ENCODE data around the gene ARHGAP26.

ARHGAP26 gene

DNA sequence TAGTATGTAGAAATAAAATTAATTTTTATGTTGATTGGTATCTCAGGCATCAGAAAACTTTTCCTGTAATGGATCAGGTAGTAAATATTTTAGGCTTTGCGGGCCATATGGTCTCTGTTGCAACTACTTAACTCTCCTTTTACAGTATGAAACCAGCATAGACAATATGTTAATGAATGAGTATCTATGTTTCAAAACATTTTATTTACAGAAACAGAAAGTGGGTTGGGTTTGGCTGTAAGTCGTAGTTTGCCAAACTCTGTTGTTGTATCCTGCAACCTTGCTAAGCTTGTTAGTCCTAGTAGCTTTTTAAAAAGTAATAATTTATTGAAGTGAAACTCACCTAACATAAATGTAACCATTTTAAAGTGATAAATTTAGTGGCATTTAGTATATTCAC, 501.3 kb downstream of the ARHGAP26 start:
- DNase-seq (ENCODE audit: low read depth in 2 of 2), result no peak

DNA sequence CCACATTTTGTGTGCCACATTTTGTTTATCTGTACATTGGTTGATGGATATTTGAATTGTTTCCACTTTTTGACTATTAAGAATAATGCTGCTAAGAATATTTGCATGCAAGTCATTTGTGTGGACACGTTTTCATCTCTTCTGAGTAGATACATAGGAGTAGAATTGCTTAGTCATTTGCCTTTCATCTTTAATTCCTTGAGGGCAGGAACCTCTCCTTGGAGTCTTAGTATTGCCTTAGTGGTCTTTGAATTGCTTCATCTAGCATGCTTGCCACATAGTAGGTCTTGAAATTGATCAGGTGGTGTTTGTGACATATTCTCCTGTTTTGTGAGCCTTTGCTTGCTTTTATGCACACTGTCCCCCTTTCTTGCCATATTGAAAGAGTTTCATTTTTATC, 504.8 kb downstream of the ARHGAP26 start:
- DNase-seq (ENCODE audit: low read depth in 2 of 2), result no peak

DNA sequence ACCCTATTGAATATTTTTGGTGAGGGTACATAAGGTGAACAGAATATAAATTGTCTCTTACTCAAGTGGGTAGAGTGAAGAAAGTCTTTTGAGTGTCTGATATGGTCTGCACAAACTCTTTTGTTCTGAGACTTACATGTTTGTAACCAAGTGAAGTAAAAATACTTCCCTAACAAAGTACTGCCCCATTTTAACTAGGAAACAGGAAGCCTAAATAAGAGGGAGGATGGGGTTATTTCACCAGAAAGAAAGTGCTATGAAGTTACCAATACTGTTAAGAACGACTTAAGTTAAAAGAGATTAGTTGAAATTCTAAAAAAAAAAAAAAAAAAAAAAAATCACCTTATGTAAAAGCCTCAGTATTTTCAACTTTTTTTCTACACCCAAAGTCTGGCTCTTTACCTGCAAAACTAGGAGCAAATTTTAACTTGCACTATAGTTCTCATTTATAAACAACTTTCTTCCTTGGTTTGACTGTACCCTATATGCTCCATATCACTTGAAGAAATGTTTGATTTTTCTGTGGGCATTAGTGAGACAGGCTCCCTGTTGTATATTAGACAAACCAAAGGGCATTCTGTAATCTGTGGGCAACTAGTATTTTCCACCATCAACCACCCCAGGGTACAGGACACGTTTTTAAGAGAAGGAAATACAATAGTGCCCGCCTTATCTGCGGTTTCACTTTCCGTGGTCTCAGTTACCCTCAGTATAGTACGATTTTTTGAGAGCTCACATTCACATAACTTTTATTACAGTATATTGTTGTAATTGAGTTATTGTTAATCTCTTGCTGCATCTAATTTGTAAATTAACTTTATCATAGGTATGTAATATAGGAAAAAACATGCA, 505.6 kb downstream of the ARHGAP26 start:
- no peak for DNase-seq (ENCODE audit: low read depth in 2 of 2)

DNA sequence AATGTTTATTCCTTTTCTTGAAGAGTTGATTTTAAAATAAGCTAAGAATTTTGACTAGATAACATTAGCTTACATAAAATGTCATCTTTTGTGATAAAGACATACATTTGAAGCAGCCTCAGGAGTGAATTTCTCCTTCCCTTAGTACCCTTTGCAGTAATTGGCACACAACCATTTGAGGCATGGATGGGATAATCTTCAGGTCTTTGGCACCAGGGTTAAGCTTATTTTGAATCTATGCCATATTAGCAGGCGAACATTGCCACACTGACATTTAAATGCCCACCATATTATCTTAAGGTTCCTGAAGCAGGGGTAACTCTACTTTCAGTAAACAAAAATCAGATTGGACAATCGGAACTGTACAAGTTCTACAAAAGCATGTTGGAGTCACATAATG, 507.4 kb downstream of the ARHGAP26 start:
- no peak for DNase-seq (ENCODE audit: low read depth in 2 of 2)

Measured in activated CD4-positive, alpha-beta T cell treated with anti-CD3 and anti-CD28 coated beads for 24 hours (primary cell).